GM21825 (cell line): ENCODE measurements around the gene SLC35F4.

ENCODE experiments used
- ATAC-seq: cut with Tn5 transposase; IDR thresholded peaks from one replicate; pipeline ENCODE4 v1.9.1; 2021; ENCODE audit warnings: mild to moderate bottlenecking, moderate library complexity; ENCODE audit not compliant: unreplicated experiment

Gene SLC35F4

DNA sequence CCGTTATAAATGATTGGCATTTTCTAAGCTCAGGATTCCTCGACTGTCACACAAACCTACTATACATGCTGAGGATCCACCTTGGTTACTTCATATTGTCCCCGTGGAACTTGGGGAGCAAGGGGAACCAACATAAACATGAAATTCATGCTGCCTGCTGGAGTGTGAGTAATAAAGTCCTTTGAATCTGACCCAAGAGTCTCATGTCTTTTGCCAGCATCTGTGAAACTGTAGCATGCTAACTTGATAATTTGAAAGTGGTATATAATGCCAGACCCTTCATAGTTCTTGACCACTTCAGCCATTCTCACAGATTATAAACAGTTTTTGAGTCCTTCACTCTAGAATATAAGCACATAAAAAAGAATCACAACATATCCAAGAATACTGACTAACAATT is 17.1 kb downstream of the SLC35F4 start:
- ATAC-seq = no peak

DNA sequence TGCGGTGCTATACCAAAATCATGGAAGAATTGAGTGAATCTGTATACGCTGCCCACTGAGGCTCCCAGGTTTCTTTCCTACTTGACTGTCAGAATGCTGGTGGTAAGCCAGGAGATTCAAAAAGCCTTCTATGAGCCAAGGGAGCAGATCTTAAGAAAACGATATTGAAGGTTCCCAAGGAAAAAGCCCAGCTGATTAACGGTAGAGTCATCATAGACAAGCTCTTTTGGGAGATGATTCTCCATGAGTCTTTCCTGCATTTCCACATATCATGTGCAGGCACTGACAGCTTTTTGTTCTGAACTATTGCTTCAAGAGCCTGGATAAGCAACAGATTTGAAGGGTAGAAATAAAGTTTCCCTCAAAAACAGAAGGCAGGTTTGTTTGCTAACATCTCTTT is 17.5 kb downstream of the SLC35F4 start:
- ATAC-seq = no peak

DNA sequence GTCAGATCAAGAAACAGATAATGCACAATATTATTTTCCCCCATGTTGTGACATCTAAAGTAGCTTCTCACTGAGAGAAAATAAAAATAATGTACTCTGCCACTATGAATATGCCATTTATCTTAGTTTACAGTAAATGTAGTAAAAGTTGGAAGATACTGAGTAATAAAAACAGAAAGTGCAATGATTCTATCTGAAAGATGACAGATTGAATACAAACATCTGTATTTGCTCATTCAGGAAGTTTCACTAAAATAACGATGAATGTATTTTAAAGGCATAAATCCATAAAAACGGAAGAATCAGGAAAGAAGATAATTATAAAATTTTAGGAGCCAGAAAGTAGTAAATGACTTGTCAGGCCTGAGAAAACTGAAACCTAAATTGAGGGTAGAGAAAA is 18.2 kb downstream of the SLC35F4 start:
- ATAC-seq = no peak

DNA sequence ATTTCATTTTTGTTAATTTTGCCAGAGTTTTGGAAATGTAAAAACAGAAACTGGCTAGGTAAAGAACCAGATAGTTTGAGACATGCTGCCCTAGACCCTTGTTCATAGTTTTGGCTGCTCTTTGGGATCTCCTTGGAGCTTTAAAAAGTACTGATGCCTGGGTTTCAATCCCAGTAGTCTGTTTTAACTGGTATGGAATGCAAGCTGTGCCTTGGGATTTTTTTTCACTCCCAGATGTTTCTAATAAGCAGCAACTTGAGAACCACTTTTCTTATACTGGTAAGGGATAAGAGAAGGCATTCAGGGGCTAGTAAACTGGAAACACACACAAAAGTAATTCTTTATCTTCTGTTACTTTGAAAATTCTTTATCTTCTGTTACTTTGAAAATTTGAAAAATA is 18.8 kb downstream of the SLC35F4 start:
- ATAC-seq = no peak

DNA sequence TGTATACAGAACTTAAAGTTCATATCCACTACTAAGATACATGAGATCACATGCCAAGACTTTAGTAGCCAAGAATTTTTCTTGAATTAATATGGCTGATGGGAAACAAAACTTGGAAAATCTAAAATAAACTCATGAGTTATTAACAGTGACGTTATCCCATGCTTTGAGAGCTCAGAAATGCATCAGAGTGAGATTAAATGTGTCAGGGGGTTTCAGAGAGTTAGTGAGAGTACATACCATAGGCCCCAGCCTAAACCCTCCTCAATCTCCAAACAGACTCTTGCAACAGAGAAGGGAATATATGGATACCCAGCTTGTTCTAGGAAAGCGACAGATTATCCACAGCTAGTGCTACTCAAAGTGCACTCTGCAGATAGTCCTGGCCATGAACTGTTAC is 19.3 kb downstream of the SLC35F4 start:
- no peak for ATAC-seq

DNA sequence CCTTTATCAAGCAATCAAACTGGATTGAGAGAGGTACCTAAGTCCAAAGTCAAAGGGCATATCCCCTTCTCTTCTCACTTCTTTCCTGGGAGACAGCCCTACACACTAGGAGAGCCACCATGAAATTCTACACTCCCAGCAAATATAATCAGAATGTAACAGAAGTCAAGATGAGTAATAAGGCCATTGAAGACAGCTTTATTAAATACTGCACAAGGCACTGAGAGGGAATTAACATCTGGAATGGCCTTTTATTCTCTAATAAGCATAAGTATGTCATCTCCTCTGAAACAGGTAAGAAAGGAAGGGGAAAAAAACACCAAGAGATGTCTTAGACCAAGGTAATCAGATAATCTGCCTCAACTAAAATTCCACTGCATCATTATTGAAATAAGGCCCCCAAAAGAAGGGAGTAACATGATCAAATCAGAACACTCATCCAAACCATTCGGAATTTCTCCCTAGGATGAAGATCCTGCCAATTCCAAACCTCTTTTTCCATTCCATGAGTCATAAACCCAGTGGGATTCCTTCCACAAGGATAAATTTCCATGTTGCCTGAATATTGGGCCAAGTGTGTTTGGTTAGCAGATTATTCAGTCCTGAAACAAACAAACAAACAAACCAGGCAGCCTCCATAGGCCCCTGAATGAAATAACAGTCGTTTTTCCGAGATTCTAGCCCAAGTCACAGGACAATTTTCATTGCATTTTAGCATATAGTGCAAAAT is 19.9 kb downstream of the SLC35F4 start:
- no peak for ATAC-seq

DNA sequence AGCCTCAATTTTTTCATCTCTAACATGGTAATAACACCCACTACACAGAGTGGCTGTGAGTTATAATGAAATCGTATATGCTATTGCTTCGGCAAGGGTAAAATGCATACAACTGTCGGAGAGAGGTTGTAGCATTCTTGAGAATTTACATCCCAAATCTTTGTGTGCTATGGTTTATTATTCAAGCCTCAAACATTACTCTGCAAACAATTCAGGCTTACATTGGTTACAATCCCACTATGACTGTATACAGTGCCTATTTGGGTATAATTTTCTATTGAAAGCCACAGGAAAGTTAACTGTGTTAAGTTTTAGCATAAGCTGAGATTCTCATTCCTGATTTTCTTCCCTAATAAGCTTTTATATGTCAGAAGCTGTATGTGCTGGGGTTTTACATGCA is 20.6 kb downstream of the SLC35F4 start:
- no peak for ATAC-seq

DNA sequence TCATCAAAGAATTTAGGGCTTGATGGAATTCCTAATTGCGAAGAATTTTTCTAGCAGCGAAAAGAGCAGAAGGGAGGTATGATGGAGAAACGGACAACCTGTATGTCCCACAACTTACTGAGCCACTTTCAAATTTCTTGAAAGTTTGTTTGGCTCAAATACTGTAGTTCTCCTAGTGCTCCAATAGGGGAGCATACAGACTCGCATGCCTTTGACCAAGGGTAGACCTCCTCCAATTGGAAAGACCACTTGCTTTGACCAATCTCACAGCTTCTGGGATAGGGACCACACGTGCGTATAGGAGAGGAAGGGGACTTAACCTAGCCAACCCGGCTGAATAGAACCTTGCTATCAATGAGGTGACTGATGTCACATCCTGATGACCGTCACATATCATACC is 28.6 kb downstream of the SLC35F4 start:
- no peak for ATAC-seq

DNA sequence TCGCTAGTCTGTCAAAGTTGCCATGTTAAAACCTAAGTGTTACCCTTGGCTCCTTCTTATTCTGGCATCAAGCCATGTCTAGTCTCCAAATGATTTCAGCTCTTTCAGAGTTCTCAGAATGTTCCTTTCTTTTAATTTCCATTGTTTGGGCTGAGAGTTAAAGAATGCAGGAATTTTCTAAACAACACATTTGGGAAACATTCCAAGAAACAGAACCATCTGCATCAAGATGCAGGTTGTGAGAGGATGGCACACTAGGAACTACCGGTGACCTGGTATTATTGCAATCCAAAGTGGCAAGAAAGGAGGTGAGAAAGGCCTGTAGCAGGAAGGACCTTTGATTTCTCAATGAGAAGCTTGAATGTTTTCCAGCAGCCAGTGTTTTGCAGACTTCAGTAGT is 30.1 kb downstream of the SLC35F4 start:
- ATAC-seq = no peak

DNA sequence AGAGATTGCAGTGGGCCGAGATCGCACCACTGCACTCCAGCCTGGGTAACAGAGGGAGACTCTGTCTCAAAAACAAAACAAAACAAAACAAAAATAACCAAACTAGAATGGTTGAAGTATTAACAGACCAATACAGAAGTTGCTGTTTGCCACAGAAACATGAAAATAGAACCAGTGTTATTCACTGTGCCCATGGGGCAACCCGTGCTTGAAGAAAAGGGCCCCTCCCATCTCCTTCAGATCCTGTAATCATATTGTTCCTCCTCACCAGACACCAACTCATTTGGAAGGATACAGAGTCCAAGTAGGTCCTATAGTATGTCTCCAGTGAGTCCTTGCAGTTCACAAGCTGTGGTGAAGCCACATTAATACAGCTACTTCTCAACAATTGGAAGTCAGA is 30.9 kb downstream of the SLC35F4 start:
- ATAC-seq = no peak

DNA sequence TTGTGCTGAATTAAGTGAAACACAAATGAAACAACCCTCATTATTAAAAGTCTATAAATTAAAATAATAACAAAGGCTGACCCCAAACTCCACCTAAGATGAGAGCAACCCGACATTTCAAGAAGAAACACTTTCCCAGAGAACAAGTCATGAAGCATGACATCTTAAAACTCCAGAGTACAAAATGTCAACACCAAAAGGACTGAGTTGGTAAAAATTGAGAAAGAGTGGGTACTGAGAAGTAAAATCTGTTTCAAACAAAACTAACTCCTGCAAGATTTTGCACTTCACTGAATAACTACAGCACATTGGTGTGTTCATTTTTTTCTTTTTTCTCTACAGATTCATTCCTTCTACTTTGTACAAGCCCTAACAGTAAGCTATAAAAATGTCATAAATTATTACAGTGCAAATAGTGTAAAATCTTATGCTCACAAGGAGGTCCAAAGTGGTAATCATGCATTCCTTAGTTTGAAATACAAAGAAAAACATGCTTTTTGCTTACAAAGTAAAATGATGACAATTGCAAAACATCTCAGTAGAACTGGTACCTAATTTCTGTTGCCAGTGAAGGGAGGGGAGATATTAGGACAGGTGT is 31.8 kb downstream of the SLC35F4 start:
- ATAC-seq = no peak

DNA sequence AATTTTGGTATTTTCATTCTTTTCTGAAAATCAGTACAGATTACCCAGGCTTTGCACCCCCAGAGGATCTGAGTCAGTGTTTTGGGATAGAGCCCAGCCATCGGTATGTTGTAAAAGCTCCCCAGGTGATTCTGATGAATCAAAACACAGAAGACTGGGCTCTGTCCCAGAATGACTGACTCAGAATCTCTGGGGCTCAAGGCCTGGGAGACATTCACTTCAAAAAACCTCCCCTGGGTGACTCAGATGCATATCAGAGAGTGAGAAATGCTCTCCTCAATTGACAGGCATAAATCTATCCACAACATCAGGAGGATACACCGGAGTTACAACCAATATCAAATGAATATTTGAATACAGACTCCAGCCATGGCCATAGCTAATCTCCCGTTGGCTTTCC is 32.6 kb downstream of the SLC35F4 start:
- no peak for ATAC-seq

DNA sequence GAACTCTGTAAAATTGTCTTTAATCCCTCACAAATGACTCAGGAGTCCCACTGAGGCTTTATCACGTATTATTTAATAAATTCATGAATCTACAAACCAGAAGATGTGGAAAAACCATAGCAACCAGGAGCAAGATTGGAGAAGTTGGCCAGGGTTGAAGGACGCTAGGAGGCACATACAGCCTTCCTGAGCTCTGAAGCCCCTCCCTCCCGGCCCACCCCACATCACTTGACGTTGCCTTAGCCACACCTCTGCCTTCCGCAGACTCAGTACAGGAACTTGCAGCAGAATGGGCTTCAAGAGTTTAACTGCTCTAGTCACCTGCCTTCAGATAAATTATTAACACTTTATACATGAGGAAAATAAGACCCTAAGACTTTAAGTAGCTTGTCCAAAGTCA is 33.9 kb downstream of the SLC35F4 start:
- ATAC-seq = no peak

DNA sequence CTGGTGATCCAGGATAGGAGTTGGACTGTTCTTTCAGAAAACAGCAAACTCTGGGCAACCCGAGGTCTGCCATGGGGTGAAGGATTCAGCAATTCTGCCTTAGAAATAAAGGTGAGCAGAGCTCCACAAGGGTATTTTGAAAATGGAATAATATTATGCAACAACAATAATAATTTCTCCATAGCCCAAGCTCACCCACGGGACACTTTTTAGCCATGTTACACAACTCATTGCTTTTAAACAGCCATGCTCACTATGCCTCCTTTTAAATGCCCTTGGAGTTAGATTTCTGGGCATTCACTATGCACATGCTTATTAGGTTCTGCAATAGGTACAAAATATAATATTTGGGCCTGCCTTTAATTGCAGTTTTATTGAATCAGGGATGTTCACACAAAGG is 37.2 kb downstream of the SLC35F4 start:
- no peak for ATAC-seq

DNA sequence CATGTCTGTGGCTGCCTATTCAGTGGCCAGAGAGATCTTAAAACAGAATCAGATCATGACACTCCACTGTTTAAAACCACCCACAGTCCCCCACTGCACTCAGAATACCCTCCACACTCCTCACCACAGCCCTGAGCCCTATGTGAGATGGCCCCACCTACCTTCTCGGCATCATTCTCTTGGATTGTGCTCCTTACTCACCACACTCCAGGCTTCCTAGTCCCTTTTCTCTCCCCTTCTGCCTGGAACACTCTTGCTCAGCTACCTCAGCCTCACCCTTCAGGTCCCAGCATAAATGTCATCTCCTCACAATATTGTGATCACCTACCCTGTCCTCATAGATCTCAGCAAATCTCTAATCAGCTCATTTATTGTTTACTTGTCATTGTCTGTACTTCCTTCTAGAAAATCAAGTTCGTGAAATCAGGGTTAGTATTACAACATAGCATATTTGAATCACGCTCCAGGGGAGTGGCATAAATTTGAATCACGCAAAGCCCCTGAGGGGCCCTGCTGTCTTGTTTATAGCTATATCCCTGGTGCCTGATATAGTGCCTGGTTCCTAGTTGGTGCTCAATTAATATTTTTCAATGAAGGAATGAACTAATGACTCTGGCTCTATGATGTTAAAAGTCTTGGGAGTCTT is 42.8 kb downstream of the SLC35F4 start:
- no peak for ATAC-seq

DNA sequence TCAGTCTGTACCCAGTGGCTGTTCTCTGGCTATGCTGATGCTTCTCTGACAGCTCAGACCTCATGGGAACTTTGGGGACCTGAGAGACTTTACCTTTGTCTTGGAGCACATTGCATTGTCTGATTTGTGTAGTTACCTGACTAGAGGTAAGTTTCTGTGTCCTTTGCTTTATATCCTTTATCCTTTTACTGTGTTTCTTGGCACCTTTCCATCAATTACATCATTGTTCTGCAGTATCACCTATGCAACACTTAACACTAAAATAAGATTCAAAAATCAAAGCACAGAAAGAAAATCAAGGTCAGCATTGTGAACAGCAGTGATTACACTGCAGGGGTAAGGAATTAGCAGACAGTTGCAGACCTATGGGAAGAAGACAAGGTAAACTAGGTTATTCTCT is 43.8 kb downstream of the SLC35F4 start:
- ATAC-seq = no peak

DNA sequence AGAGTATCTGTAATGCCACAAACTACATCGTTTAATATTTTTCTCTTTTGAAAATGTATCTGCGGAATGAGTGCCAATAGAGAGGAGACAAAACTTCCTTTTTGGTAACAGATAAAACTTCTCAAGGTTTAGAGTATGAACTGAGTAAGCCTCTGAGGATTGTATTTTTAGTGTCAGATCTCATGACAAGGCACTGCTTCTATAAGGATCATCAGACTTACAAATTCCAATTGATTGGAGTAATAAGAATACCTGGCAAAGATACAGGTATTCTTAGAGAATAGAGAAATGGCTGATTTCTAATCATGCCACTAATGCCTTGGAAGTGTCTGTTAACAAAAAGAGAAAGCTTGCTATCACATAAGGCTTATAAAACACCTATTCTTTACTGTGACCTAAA is 45.3 kb downstream of the SLC35F4 start:
- ATAC-seq = no peak

DNA sequence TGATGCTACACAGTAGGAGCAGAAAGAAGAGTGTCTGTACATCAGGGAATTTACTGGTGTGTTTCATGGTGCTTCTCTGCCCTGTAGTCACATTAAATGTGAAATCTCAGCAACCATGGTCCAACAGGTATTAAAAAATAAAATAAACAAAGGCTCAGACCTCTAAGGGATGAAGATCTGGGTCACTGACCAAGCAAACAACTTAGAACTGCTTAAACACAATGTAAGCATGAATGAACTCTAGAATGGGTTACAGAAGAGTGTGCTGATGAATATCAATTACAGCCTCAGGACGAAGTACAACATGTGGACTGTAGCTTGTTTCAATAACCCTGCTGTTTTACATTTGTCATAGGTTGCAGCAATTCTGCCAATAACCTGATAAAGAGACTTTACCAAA is 47.4 kb downstream of the SLC35F4 start:
- no peak for ATAC-seq

DNA sequence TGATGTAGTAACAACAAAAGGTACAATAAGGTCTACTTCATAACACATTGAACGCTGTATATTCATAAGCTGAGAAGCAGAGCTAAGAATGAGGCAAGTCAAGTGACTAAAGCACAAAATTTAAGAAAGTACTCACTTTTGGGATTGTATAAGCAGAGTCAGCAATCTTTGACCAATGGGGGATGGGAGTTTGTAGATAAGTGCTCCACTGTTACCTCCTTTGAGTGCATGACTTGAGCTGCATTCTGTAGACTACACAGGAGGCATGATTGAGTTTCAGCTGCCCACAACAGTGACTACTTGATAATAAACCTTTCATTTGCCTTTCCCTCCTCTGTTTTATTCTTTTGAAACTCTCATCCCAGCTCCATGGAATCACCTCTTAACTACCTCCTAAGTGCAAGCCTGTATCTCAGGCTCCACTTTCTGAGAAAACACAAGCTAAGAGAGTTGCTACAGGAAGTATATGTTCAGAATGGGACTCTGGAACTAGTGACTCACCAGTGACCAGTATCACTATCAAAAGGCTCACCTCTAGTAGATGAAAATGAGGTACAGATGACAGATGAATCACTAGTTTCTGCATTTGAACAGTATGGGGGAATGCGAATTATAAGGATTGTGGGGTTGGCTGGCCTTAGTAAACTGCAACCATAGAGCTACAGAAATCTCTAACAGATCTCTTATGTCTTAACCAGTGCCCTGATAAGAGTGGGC is 49.2 kb downstream of the SLC35F4 start:
- ATAC-seq = no peak

DNA sequence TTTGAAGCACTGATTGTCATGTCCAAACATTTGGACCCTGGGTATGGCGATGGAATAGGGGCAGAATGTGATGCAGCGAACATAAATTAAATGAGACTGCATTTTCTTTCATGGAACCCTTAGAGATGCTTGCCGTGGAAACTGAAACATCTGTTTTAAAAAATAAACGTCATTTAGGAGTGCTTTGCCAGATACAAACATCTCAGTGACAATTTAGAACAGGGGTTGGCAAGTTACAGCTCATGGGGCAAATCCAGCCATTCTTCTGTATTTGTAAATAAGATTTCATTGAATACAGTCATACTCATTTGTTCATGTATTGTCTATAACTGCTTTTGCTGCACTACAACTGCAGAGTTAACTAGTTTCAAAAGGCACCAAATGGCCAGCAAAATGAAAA is 51.2 kb downstream of the SLC35F4 start:
- ATAC-seq = no peak

DNA sequence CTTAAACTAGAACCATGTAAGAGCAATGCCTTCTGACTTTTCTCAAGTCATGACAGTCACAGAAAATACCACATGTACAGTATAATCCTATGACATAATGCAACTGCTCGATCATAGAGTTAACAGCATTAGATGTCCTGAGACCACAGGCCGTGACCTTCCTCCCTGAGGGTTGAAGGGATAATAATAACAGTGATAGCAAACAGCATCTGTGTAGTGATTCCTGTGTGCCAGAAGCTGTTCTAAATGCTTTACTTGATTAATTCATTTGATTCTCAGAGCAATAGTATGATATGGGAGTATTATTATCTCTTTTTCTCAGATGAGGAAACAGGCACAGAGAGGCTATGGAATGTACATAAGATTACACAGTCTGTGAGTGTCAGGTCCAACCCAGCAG is 53.2 kb downstream of the SLC35F4 start:
- ATAC-seq = no peak

DNA sequence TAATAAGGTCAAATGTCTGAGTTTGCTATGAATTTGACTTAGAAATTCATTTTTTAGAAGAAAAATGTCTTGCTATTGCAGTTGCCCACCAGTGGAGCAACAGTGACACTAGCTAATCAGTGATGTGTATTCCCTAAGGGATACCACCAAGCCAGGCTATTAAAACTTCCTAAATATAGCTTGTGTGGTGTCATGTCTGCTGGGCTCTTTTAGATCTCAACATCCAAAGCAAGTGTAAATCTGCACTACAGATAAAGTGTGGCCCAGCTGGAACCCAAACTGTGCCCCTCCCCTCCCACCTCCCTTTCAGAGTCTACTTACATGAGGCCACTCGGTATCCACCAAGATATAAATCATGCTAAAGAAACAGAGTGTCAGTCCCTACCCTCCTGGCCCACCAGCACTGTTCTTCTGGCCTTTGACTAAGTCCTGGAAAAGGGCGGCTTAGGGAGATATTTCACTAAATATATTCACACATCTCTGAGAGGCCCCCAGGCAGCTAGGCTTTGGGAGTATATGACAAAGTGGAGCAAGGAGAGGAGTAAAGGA is 53.8 kb downstream of the SLC35F4 start:
- ATAC-seq = no peak
